HG03439 (cell line): ENCODE data around the gene NEURL1.
"Not testable (repeated sequence)": the region's sequence is repeated elsewhere in the genome, so short reads cannot be mapped to it uniquely, and the experiment has no call there.

Source experiments
- ATAC-seq: cut with Tn5 transposase; IDR thresholded peaks from one replicate; pipeline ENCODE4 v1.9.1; 2021; ENCODE audit warnings: mild to moderate bottlenecking, moderate library complexity; ENCODE audit not compliant: unreplicated experiment

Gene NEURL1

GRCh38 chr10:103619424-103620351 lies 126.2 kb downstream of the NEURL1 start:
- no peak for ATAC-seq

GRCh38 chr10:103620352-103620740 lies 126.8 kb downstream of the NEURL1 start:
- ATAC-seq: no peak

GRCh38 chr10:103620891-103621782 lies 127.6 kb downstream of the NEURL1 start:
- ATAC-seq: no peak

- ATAC-seq: no peak
Observed at GRCh38 chr10:103621783-103622125, 128.2 kb downstream of the NEURL1 start.

GRCh38 chr10:103622286-103622685 lies 128.8 kb downstream of the NEURL1 start:
- ATAC-seq: no peak

- no peak for ATAC-seq
Observed at GRCh38 chr10:103622935-103623574, 129.6 kb downstream of the NEURL1 start.

- ATAC-seq: no peak
Observed at GRCh38 chr10:103626178-103626577, 132.7 kb downstream of the NEURL1 start.

- ATAC-seq: no peak
Observed at GRCh38 chr10:103627111-103627892, 133.8 kb downstream of the NEURL1 start.

- no peak for ATAC-seq
Observed at GRCh38 chr10:103627893-103628292, 134.4 kb downstream of the NEURL1 start.

- ATAC-seq: no peak
Observed at GRCh38 chr10:103629581-103629980, 136.1 kb downstream of the NEURL1 start.

- no peak for ATAC-seq
Observed at GRCh38 chr10:103630156-103630555, 136.7 kb downstream of the NEURL1 start.

GRCh38 chr10:103632247-103632642 lies 138.7 kb downstream of the NEURL1 start:
- ATAC-seq: no peak

- not testable (repeated sequence) for ATAC-seq
Observed at GRCh38 chr10:103632871-103633270, 139.4 kb downstream of the NEURL1 start.

- no peak for ATAC-seq
Observed at GRCh38 chr10:103633846-103634245, 140.3 kb downstream of the NEURL1 start.

- no peak for ATAC-seq
Observed at GRCh38 chr10:103635580-103635979, 142.1 kb downstream of the NEURL1 start.

GRCh38 chr10:103636492-103636891 lies 143.0 kb downstream of the NEURL1 start:
- no peak for ATAC-seq

GRCh38 chr10:103637011-103637410 lies 143.5 kb downstream of the NEURL1 start:
- ATAC-seq: no peak

- no peak for ATAC-seq
Observed at GRCh38 chr10:103637927-103638557, 144.5 kb downstream of the NEURL1 start.

GRCh38 chr10:103638948-103639347 lies 145.4 kb downstream of the NEURL1 start:
- ATAC-seq: no peak
